Keratinocyte (primary cell): ENCODE results near the gene CD69. TPM values are rescaled to one million over a fixed set of nuclear protein-coding genes. Genes with fewer than 3 reads are reported as not detected.

Experiments
- DNase-seq: peaks from one replicate; pipeline ENCODE4 v3.0.0-alpha.2; 2011; ENCODE audit warnings: low read depth, missing footprints, low spot score
- FAIRE-seq: peaks from 2 replicates; lab custom pipeline; 2011; peaks lifted over from hg19 to GRCh38; lab: Jason Lieb, UNC
- H2AFZ ChIP-seq: 2 replicates; pipeline ENCODE4 v1.6.0; 2012; ENCODE audit warnings: low read length, control low read depth, inconsistent platforms; ENCODE audit not compliant: control insufficient read depth
- H3K27ac ChIP-seq: 2 replicates; pipeline ENCODE4 v1.5.1; 2011; ENCODE audit warnings: low read length; ENCODE audit not compliant: control insufficient read depth, insufficient read depth
- H3K27me3 ChIP-seq: 3 replicates; pipeline ENCODE4 v1.6.0; 2011; ENCODE audit warnings: low read length; ENCODE audit not compliant: control insufficient read depth, insufficient read depth; ENCODE audit errors: extremely low read depth
- H3K36me3 ChIP-seq, 2 experiments: 2 replicates in 1 of 2; 3 replicates in 1 of 2; pipeline ENCODE4 v1.5.1; 2011; ENCODE audit warnings: low read length in 2 of 2, mild to moderate bottlenecking in 1 of 2; ENCODE audit not compliant: control insufficient read depth in 2 of 2, insufficient read depth in 2 of 2; ENCODE audit errors: extremely low read depth in 1 of 2
- H3K4me1 ChIP-seq: 3 replicates; pipeline ENCODE4 v1.5.1; 2011; ENCODE audit warnings: low read length; ENCODE audit not compliant: control insufficient read depth, insufficient read depth; ENCODE audit errors: extremely low read depth
- H3K4me2 ChIP-seq: 3 replicates; pipeline ENCODE4 v1.6.0; 2011; ENCODE audit warnings: low read depth, low read length; ENCODE audit not compliant: control insufficient read depth, insufficient read depth; ENCODE audit errors: extremely low read depth
- H3K4me3 ChIP-seq, 3 experiments: fragments of 200-600 bp in 1 of 3; sonication (generic) in 1 of 3; 2 replicates in 2 of 3; 3 replicates in 1 of 3; pipeline ENCODE4 v1.5.1; 2011 to 2016; ENCODE audit warnings: low read length in 3 of 3, mild to moderate bottlenecking in 3 of 3, control low read depth in 2 of 3, inconsistent platforms in 1 of 3, low read depth in 1 of 3, mixed read lengths in 1 of 3, mixed run types in 1 of 3, moderate library complexity in 1 of 3; ENCODE audit not compliant: control insufficient read depth in 2 of 3, insufficient read depth in 2 of 3; ENCODE audit errors: extremely low read depth in 1 of 3
- H3K79me2 ChIP-seq: 2 replicates; pipeline ENCODE4 v1.6.0; 2012; ENCODE audit warnings: low read length; ENCODE audit not compliant: control insufficient read depth, insufficient read depth
- H3K9ac ChIP-seq: 3 replicates; pipeline ENCODE4 v1.6.0; 2011; ENCODE audit warnings: low read length; ENCODE audit not compliant: control insufficient read depth, insufficient read depth; ENCODE audit errors: extremely low read depth
- H3K9me1 ChIP-seq: 3 replicates; pipeline ENCODE4 v1.6.0; 2011; ENCODE audit warnings: low read length; ENCODE audit not compliant: control insufficient read depth, insufficient read depth; ENCODE audit errors: extremely low read depth
- H3K9me3 ChIP-seq: 2 replicates; pipeline ENCODE4 v1.5.1; 2012; ENCODE audit warnings: low read depth, low read length; ENCODE audit not compliant: control insufficient read depth
- H4K20me1 ChIP-seq: 3 replicates; pipeline ENCODE4 v1.6.0; 2011; ENCODE audit warnings: low read length; ENCODE audit not compliant: control insufficient read depth, insufficient read depth; ENCODE audit errors: extremely low read depth
- EZH2 ChIP-seq: IDR thresholded peaks from one replicate; pipeline ENCODE4 v1.6.1; 2012; ENCODE audit warnings: inconsistent platforms, mild to moderate bottlenecking, low read length, moderate library complexity
- dilution Hi-C: fragments of 300-500 bp; cut with MboI; formaldehyde crosslinking; loops from one replicate; pipeline ENCODE4 v1.7.0; 2020; ENCODE audit warnings: low sequenced_read_pairs; ENCODE audit not compliant: extremely low pct_ligation_motif_present
- polyA plus RNA-seq, 5 experiments: library from polyadenylated mRNA; depleted of rRNA in 3 of 5; stranded (reverse) in 3 of 5; stranded (forward) in 1 of 5; unstranded in 1 of 5; fragments of >200 nt; gene quantifications; 1 replicate in 1 of 5; 2 replicates in 3 of 5; 3 replicates in 1 of 5; pipeline versions ENCODE4 v1.2.1 to v1.2.3, GENCODE V29; 2011 to 2012; ENCODE audit warnings: missing spikeins in 2 of 5, low read depth in 1 of 5, low replicate concordance in 1 of 5
- TF ChIP-seq, protein P1 (sequence below), 3 experiments: IDR thresholded peaks in 1 of 3; conservative IDR thresholded peaks in 1 of 3; optimal IDR thresholded peaks in 1 of 3; 2 replicates in 2 of 3; 3 replicates in 1 of 3; pipeline versions ENCODE3 to v1.5.1; 2011; ENCODE audit warnings: low read length in 3 of 3, mild to moderate bottlenecking in 3 of 3, moderate library complexity in 2 of 3, control low read depth in 1 of 3, inconsistent platforms in 1 of 3; ENCODE audit not compliant: insufficient read depth in 2 of 3; ENCODE audit errors: extremely low read depth in 1 of 3

CD69 gene
- polyA plus RNA-seq, 1 donor (not counting 4 experiments of a cell fraction or from before 2014, with no cell fraction given), result not detected

DNA sequence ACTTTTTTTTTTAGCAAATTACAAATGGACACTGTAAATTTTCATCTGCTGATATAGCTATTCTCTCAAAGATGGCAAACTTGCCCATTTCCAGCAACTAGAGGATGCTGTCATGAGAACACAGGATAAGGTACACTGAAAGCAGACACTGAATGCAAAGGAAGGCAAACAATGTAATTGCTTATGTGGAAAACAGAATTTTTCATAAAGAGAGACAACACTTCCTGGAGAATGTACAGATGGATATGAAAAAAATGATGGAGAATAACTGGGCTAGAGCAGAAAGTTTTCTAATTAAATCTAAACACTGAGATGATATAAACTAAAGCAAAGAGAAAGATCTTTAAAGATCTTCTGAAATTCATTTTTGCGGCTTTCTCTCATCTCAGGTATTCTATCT is 581 bp downstream of the CD69 start:
- Histone ChIP-seq H3K36me3 (no peaks in the 10 kb centered on the region), H4K20me1 (no peaks in the 10 kb centered on the region), H3K9ac (no peak overlapping the region), H3K9me3 (no peaks in the 10 kb centered on the region), H2AFZ (no peak overlapping the region), H3K4me1 (no peaks in the 10 kb centered on the region), H3K4me3 (no peak overlapping the region), H3K27me3 (no peaks in the 10 kb centered on the region), H3K79me2 (no peaks in the 10 kb centered on the region), H3K9me1 (no peaks in the 10 kb centered on the region), H3K4me2 (no peak overlapping the region), H3K27ac (no peak overlapping the region)
- DNase-seq (no peak), FAIRE-seq (no peak)
- dilution Hi-C loops, result no loop called here
- TF ChIP-seq, protein P1, sequence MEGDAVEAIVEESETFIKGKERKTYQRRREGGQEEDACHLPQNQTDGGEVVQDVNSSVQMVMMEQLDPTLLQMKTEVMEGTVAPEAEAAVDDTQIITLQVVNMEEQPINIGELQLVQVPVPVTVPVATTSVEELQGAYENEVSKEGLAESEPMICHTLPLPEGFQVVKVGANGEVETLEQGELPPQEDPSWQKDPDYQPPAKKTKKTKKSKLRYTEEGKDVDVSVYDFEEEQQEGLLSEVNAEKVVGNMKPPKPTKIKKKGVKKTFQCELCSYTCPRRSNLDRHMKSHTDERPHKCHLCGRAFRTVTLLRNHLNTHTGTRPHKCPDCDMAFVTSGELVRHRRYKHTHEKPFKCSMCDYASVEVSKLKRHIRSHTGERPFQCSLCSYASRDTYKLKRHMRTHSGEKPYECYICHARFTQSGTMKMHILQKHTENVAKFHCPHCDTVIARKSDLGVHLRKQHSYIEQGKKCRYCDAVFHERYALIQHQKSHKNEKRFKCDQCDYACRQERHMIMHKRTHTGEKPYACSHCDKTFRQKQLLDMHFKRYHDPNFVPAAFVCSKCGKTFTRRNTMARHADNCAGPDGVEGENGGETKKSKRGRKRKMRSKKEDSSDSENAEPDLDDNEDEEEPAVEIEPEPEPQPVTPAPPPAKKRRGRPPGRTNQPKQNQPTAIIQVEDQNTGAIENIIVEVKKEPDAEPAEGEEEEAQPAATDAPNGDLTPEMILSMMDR (optimal IDR thresholded peaks at IDR 0.05 in 1 of 3, IDR thresholded peaks at IDR 0.05 in 1 of 3, conservative IDR thresholded peaks at IDR 0.05 in 1 of 3; ENCODE audit: extremely low read depth in 1 of 3, insufficient read depth in 2 of 3, low read length in 3 of 3), result no peak

GRCh38 chr12:9759694-9760093 is 1.0 kb downstream of the CD69 start:
- Histone ChIP-seq H3K36me3 (no peaks in the 10 kb centered on the region), H3K4me3 (no peak overlapping the region), H3K9me3 (no peaks in the 10 kb centered on the region), H3K79me2 (no peaks in the 10 kb centered on the region), H3K27ac (no peak overlapping the region), H3K27me3 (no peaks in the 10 kb centered on the region), H3K4me1 (no peaks in the 10 kb centered on the region), H4K20me1 (no peaks in the 10 kb centered on the region), H2AFZ (no peak overlapping the region), H3K9me1 (no peaks in the 10 kb centered on the region), H3K4me2 (no peak overlapping the region), H3K9ac (no peak overlapping the region)
- TF ChIP-seq, protein P1 (optimal IDR thresholded peaks at IDR 0.05 in 1 of 3, IDR thresholded peaks at IDR 0.05 in 1 of 3, conservative IDR thresholded peaks at IDR 0.05 in 1 of 3; ENCODE audit: extremely low read depth in 1 of 3, insufficient read depth in 2 of 3, low read length in 3 of 3), result no peak
- no peak for TF ChIP-seq EZH2
- no peak for DNase-seq
- dilution Hi-C loops, result no loop called here
- no peak for FAIRE-seq
